Chondrocyte (in vitro differentiated cells): ENCODE results near the gene KCNQ1. TPM values are rescaled to one million over a fixed set of nuclear protein-coding genes. Genes with fewer than 3 reads are reported as not detected.

Experiments used
- DNase-seq: peaks from one replicate; pipeline ENCODE4 v3.0.0; 2021; ENCODE audit warnings: mixed read lengths, low spot score
- H3K27ac Mint-ChIP-seq: one replicate; pipeline ENCODE4 v1.8.0; 2021; ENCODE audit warnings: mild to moderate bottlenecking, moderate library complexity, mixed read lengths; ENCODE audit not compliant: unreplicated experiment
- H3K27me3 Mint-ChIP-seq: 2 replicates; pipeline ENCODE4 v1.8.0; 2021; ENCODE audit warnings: low read depth, mixed read lengths
- H3K36me3 Mint-ChIP-seq: 2 replicates; pipeline ENCODE4 v1.8.0; 2021; ENCODE audit warnings: low read depth, mixed read lengths
- H3K4me1 Mint-ChIP-seq: 2 replicates; pipeline ENCODE4 v1.8.0; 2021; ENCODE audit warnings: low read depth, mild to moderate bottlenecking, mixed read lengths
- H3K4me3 Mint-ChIP-seq: one replicate; pipeline ENCODE4 v1.8.0; 2021; ENCODE audit warnings: mild to moderate bottlenecking, moderate library complexity, mixed read lengths; ENCODE audit not compliant: unreplicated experiment
- H3K9me3 Mint-ChIP-seq: 2 replicates; pipeline ENCODE4 v1.8.0; 2021; ENCODE audit warnings: low read depth, mixed read lengths
- total RNA-seq: library from RNA; stranded (reverse); gene quantifications from 3 replicates; pipeline ENCODE4 v1.2.1, GENCODE V29; 2021
- TF ChIP-seq, protein P1 (sequence below): fragments of 200-600 bp; sonication (generic); IDR thresholded peaks from 2 replicates; pipeline ENCODE4 v1.5.0; 2021; ENCODE audit warnings: antibody characterized with exemption, mild to moderate bottlenecking, moderate library complexity

KCNQ1 gene
- total RNA-seq, 1 donor from 2014 or later: not detected

DNA sequence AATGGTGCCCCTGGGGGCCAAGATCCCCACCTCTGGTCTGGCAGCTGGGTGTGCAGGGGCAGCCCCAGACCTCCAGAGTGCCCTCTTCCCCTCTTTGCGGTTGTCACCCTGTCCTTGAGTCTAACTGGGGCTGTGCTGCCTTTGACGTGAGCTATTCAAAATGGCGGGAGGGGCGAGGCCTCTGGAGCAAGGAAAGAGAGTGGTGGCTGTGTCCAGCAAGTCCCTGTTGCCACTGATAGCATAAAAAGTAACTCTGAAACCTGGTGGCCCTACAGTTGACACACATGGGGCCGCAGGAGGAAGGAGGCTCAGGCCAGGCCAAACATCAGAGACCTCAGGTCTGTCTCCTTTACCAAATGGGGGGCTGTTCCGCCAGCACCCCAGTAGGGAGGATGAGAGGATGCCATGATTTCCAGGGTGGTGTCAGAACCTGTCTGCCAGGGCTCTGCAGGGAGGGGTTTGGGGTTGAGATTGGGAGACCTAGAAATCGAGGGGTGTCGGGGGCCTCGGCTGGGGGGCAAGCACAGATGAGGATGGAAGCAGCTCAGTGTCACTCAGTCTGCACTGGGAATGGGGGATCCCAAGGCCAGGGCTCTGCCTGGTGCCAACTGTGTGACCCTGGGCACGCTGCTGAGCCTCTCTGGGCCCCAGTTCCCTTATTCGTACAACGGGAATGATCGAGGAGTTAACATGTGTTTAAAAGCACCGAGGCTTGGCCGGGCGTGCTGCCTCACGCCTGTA lies 304.2 kb downstream of the KCNQ1 start:
- Mint-ChIP-seq H3K27me3 (peaks cover 12% of the 10 kb centered on the region), H3K4me3 (no peak overlapping the region), H3K27ac (no peak overlapping the region)

DNA sequence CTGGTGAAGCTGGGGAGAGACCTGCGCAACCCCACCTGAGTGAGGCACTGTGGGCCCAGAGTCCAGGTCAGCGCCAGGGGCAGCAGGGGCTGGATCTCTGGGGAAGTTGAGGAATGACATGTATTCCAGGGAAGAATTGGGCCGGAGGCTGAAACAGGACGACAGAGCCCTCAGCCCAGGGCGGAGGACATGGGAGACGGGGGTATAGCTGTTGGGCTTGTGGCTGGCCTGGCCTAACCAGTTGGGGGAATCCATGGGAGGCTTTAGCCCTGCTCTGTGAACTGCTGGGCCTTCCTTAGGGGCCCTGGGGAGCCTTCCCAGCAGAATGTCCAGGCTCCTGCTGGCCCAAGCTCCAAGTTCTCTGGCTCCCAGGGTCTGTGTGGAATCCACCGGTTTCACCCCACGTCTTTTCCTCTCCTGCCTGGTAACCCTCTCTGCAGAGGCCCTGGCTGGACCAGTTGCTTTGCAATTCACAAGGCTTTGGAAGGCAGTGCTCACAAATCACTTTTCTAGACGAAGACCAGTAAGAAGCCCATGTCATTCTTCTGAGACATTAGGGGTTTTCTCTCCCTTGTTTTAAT lies 305.4 kb downstream of the KCNQ1 start:
- TF ChIP-seq, protein P1, sequence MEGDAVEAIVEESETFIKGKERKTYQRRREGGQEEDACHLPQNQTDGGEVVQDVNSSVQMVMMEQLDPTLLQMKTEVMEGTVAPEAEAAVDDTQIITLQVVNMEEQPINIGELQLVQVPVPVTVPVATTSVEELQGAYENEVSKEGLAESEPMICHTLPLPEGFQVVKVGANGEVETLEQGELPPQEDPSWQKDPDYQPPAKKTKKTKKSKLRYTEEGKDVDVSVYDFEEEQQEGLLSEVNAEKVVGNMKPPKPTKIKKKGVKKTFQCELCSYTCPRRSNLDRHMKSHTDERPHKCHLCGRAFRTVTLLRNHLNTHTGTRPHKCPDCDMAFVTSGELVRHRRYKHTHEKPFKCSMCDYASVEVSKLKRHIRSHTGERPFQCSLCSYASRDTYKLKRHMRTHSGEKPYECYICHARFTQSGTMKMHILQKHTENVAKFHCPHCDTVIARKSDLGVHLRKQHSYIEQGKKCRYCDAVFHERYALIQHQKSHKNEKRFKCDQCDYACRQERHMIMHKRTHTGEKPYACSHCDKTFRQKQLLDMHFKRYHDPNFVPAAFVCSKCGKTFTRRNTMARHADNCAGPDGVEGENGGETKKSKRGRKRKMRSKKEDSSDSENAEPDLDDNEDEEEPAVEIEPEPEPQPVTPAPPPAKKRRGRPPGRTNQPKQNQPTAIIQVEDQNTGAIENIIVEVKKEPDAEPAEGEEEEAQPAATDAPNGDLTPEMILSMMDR: no peak
- Mint-ChIP-seq H3K36me3 (peaks cover 2% of the 10 kb centered on the region), H3K4me1 (peaks cover 14% of the 10 kb centered on the region), H3K27me3 (peaks cover 12% of the 10 kb centered on the region), H3K4me3 (no peak overlapping the region), H3K27ac (no peak overlapping the region), H3K9me3 (peaks cover 4% of the 10 kb centered on the region)
- peak; percentile 53 for DNase-seq

More for the DNA sequence above, 304.2 kb downstream of the KCNQ1 start:
- TF ChIP-seq, protein P1: no peak
- H3K9me3 Mint-ChIP-seq: peaks cover 3% of the 10 kb centered on the region
- H3K36me3 Mint-ChIP-seq: peaks cover 2% of the 10 kb centered on the region
- peak; percentile 59 for DNase-seq
- peaks cover 14% of the 10 kb centered on the region for H3K4me1 Mint-ChIP-seq

DNA sequence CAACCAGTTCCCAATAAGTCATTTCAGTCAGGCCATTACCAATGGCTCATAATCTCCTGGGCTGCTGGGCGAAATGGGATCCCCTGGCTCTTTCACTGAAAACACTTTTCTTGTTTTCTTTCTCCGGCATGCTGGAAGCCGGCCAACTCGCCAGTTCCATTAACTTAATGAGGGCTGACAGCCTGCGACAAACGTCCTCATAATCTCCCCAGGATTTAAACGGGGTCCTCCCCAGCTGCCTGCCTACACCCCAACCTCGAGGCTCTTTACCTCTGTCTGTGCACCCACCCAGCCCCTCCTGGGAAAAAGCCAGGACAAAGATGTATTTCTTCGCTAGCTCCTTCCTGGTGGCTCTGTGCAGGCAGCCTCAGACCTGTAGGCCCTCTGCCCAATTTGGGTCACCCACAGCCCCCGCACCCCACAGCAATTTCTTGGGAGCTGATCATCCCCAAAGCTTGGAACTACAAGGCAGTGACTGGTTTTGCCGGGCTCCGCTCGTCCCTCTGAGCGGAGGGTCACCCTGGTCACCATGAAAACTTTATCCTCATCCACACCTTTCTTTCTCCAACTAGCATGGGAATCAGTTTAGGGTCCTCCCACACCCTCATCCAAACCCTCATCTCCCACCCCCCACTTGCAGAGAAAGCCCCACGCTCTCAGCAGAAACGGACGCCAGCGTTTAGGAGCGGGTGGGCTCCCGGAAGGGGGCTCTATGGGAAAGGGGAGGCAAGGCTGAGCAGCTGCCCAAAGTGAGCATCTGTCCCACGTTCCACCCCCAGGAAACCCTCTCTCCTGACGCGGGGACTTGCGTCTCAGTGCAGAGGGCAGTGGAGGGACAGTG lies 306.1 kb downstream of the KCNQ1 start:
- TF ChIP-seq, protein P1: no peak
- DNase-seq: peak; percentile 53
- Mint-ChIP-seq H3K27ac (no peak overlapping the region), H3K4me3 (no peak overlapping the region), H3K9me3 (peaks cover 4% of the 10 kb centered on the region), H3K4me1 (peaks cover 14% of the 10 kb centered on the region), H3K36me3 (peaks cover 2% of the 10 kb centered on the region), H3K27me3 (peaks cover 12% of the 10 kb centered on the region)

DNA sequence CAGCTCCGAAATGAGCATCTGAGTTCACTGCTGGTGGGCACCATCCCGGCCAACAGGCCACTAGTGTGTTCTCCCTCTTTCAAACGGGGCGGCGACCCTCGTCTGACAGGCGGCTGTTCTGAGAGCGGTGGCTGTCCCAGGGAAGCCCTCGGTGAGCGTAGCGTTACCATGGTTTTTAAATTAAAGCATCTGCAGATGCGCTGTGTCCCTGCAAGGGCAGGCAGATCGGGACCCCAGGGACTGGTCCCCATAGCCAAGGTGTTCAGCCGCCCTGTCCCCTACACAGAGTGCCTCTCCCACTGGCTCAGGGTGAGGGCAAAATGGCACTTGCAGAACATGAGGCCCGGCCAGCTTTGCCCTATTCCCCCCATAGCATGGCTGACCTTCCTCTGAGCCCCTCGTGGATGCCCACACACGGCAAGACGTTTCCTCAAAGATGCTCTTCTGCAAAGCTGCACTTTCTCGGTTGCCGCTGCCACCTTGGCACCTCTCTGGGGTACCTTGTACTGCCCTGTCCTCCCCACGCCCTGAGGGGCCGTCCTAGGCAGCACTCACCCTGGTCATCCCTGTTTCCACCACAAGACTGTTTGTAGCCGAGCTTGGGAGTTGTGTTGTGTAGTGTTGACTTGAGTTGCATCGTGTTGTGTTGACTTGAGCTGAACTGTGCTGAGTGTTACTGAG lies 306.9 kb downstream of the KCNQ1 start:
- DNase-seq: peak; percentile 88
- no peak overlapping the region for H3K4me3 Mint-ChIP-seq
- H3K9me3 Mint-ChIP-seq: peaks cover 4% of the 10 kb centered on the region
- peaks cover 3% of the 10 kb centered on the region for H3K36me3 Mint-ChIP-seq
- no peak overlapping the region for H3K27ac Mint-ChIP-seq
- peaks cover 14% of the 10 kb centered on the region for H3K4me1 Mint-ChIP-seq
- TF ChIP-seq, protein P1: no peak
- H3K27me3 Mint-ChIP-seq: peaks cover 12% of the 10 kb centered on the region
